Spleen (tissue), 11 donors: ENCODE results near the gene CMSS1. TPM values are rescaled to one million over a fixed set of nuclear protein-coding genes. Genes with fewer than 3 reads are reported as not detected.
A peak's percentile ranks its signal among the peaks of the same experiment; 100 is the strongest.
"Not testable (repeated sequence)": the region's sequence is repeated elsewhere in the genome, so short reads cannot be mapped to it uniquely, and the experiment has no call there.

ENCODE experiments used
- DNase-seq: peaks from one replicate; pipeline ENCODE4 v3.0.0-alpha.2; 2020
- H3K27ac ChIP-seq, 8 donors: fragments of 200-600 bp; sonication (generic) in 7 of 8; 1 replicate in 4 of 8; 2 replicates in 4 of 8; pipeline versions ENCODE4 v1.5.0 to v1.8.0; 2016 to 2021; ENCODE audit warnings: inconsistent platforms in 4 of 8, mild to moderate bottlenecking in 4 of 8, moderate library complexity in 1 of 8
- H3K27me3 ChIP-seq, 7 donors: fragments of 200-600 bp; sonication (generic) in 6 of 7; replicated peaks in 1 of 7; 1 replicate in 4 of 7; 2 replicates in 3 of 7; pipeline versions ENCODE4 v1.5.0 to v1.8.0; 2016 to 2021; ENCODE audit warnings: inconsistent platforms in 3 of 7, mild to moderate bottlenecking in 1 of 7
- H3K36me3 ChIP-seq, 6 donors: fragments of 200-600 bp; sonication (generic) in 5 of 6; 1 replicate in 4 of 6; 2 replicates in 2 of 6; pipeline versions ENCODE4 v1.5.0 to v1.8.0; 2016 to 2021; ENCODE audit warnings: inconsistent platforms in 2 of 6
- H3K4me1 ChIP-seq, 6 donors: fragments of 200-600 bp; sonication (generic) in 5 of 6; 1 replicate in 3 of 6; 2 replicates in 3 of 6; pipeline versions ENCODE4 v1.5.0 to v1.8.0; 2016 to 2021; ENCODE audit warnings: inconsistent platforms in 3 of 6
- H3K4me3 ChIP-seq, 8 donors: fragments of 200-600 bp; sonication (generic) in 7 of 8; 1 replicate in 4 of 8; 2 replicates in 4 of 8; pipeline versions ENCODE4 v1.5.0 to v1.8.0; 2016 to 2021; ENCODE audit warnings: inconsistent platforms in 4 of 8, mild to moderate bottlenecking in 4 of 8, moderate library complexity in 2 of 8
- H3K9me3 ChIP-seq, 8 donors: fragments of 200-600 bp; sonication (generic) in 7 of 8; 1 replicate in 4 of 8; 2 replicates in 4 of 8; pipeline versions ENCODE4 v1.5.0 to v1.8.0; 2016 to 2021; ENCODE audit warnings: inconsistent platforms in 4 of 8
- CTCF ChIP-seq, 11 experiments: fragments of 200-600 bp in 7 of 11; fragments of 450-650 bp in 4 of 11; sonication (generic) in 4 of 11; IDR thresholded peaks in 8 of 11; conservative IDR thresholded peaks in 3 of 11; 1 replicate in 7 of 11; 2 replicates in 4 of 11; pipeline versions ENCODE4 v1.4.0 to v1.8.0; 2016 to 2021; ENCODE audit warnings: antibody characterized with exemption in 11 of 11, inconsistent platforms in 4 of 11, mild to moderate bottlenecking in 1 of 11
- POLR2A ChIP-seq, 3 donors: fragments of 450-650 bp; IDR thresholded peaks; one replicate each; pipeline ENCODE4 v1.5.1; 2017; ENCODE audit warnings: antibody characterized with exemption in 3 of 3, mild to moderate bottlenecking in 1 of 3
- POLR2AphosphoS5 ChIP-seq, 3 donors: sonication (generic); formaldehyde crosslinking; IDR thresholded peaks; one replicate each; pipeline ENCODE4 v1.5.1; 2017; ENCODE audit warnings: antibody characterized with exemption in 3 of 3
- WGBS, 5 donors: extraction: QIAGEN DNeasy Blood & Tissue Kit in 3 of 5; methylation state at CpG; one replicate each; pipeline versions ENCODE4 v1.1.5 to v1.1.7; 2013 to 2018; 5-methylcytosine and 5-hydroxymethylcytosine counted together
- intact Hi-C: fragments of 100-400 bp; cut with DNase I; formaldehyde crosslinking; loops from one replicate; pipeline ENCODE4 v1.15.0; 2023; ENCODE audit warnings: low total_unique reads
- microRNA-seq, 3 donors: library from miRNA; unstranded; fragments of <30 nt; microRNA quantifications; one replicate each; pipeline versions ENCODE4 to v1.1.0, GENCODE V29; 2019 to 2020
- polyA plus RNA-seq, 3 donors: library from polyadenylated mRNA; stranded (reverse); fragments of 200-250 nt; gene quantifications; one replicate each; pipeline ENCODE4 v1.2.1, GENCODE V29; 2013
- small RNA-seq, 4 donors: library from RNA; depleted of rRNA; stranded (forward); fragments of <200 nt; gene quantifications; one replicate each; pipeline ENCODE3, GENCODE V24; 2016
- total RNA-seq, 7 donors: library from RNA; depleted of rRNA in 3 of 7; stranded (reverse); fragments of >200 nt in 3 of 7; fragmentation: NEBNext Ultra II Directional in 4 of 7; extraction: Animal tissue kit (Norgen Biotek cat#: 25700) in 4 of 7; gene quantifications; one replicate each; pipeline versions ENCODE4 v1.1.0 to v1.2.1, GENCODE V29; 2016 to 2021
- donor health status: healthy with polysubstance abuse.
- donor health status: DM: no; HTN: no; CAD: no; lungs with moderate emphysema.
- donor health status: DM: no; HTN: no; CAD: no.
- donor health status: Bipolar disorder and iron deficiency.
- donor health status: healthy.
- donor health status: DM: no; HTN: no; CAD: no.
- donor health status: DM: yes; HTN: yes; CAD: no.

The CMSS1 gene
- total and polyA plus RNA-seq, 10 donors, result 6.9 to 30.1 (median 20.0) TPM

GRCh38 chr3:100228247-100228646, 410.6 kb downstream of the CMSS1 start:
- peak overlapping the region in 4 of 8 donors; percentile 24 to 64 (median 49) for H3K27ac ChIP-seq
- TF ChIP-seq POLR2AphosphoS5 (IDR thresholded peaks at IDR 0.05) (no peak), POLR2A (IDR thresholded peaks at IDR 0.05) (no peak), CTCF (IDR thresholded peaks at IDR 0.05 in 8 of 11, conservative IDR thresholded peaks at IDR 0.05 in 3 of 11) (no peak)
- H3K27me3 ChIP-seq, result no peaks in the 10 kb centered on the region
- no peaks in the 10 kb centered on the region for H3K36me3 ChIP-seq
- peaks cover 0 to 9% (median 0%) of the 10 kb centered on the region in 8 donors for H3K9me3 ChIP-seq
- 62 to 80% (median 73%) methylated on average over 1 of the region's 1 CpG for WGBS, 5 donors
- H3K4me1 ChIP-seq, result no peaks in the 10 kb centered on the region
- no peak for DNase-seq
- intact Hi-C loops, result no loop called here
- H3K4me3 ChIP-seq, result no peak overlapping the region

- H3K36me3 ChIP-seq, H3K4me1 ChIP-seq, DNase-seq, H3K27me3 ChIP-seq, intact Hi-C loops, H3K9me3 ChIP-seq, H3K4me3 ChIP-seq: not testable (repeated sequence)
- 63 to 79% (median 68%) methylated on average over 3 of the region's 3 CpGs for WGBS, 5 donors
- peak overlapping the region in 3 of 8 donors; percentile 5 to 64 (median 51) for H3K27ac ChIP-seq
Measured at GRCh38 chr3:100229188-100229587, 411.5 kb downstream of the CMSS1 start.

GRCh38 chr3:100230710-100231109, 413.0 kb downstream of the CMSS1 start:
- H3K36me3 ChIP-seq, result no peaks in the 10 kb centered on the region
- peaks cover 0 to 5% (median 0%) of the 10 kb centered on the region in 8 donors for H3K9me3 ChIP-seq
- H3K27ac ChIP-seq, result no peak overlapping the region
- no peaks in the 10 kb centered on the region for H3K27me3 ChIP-seq
- intact Hi-C loops, result no loop called here
- TF ChIP-seq CTCF (IDR thresholded peaks at IDR 0.05 in 8 of 11, conservative IDR thresholded peaks at IDR 0.05 in 3 of 11) (no peak), POLR2A (IDR thresholded peaks at IDR 0.05) (no peak), POLR2AphosphoS5 (IDR thresholded peaks at IDR 0.05) (no peak)
- H3K4me1 ChIP-seq, result no peaks in the 10 kb centered on the region
- no peak for DNase-seq
- H3K4me3 ChIP-seq, result no peak overlapping the region
- WGBS, 5 donors, result 92 to 98% (median 96%) methylated on average over 3 of the region's 3 CpGs

Small RNA genes within 50 kb of the gene (microRNA-seq; reads per million reads assigned to microRNA genes)
- 0 reads per million in 3 donors for gene MIR3921

Small RNA genes within 50 kb of the gene (small RNA-seq; reads per million reads assigned to genes)
- 0 reads per million in 4 donors for gene MIR3921

Other genes starting within 250 kb of the CMSS1 start
- gene COL8A1, start 179.3 kb upstream of the CMSS1 start, total RNA-seq, result 1 to 10 TPM in 6 of 7 donors, under 1 TPM in 1; 0.76 to 3.1 (median 1.7) TPM
- under 1 TPM; 0.22 to 0.61 (median 0.52) TPM for gene COL8A1, start 179.3 kb upstream of the CMSS1 start, polyA plus RNA-seq